H9 (cell line): ENCODE results near the gene CREBRF. TPM values are rescaled to one million over a fixed set of nuclear protein-coding genes. Genes with fewer than 3 reads are reported as not detected.

Experiments
- DNase-seq: peaks from one replicate; pipeline ENCODE4 v3.0.0-alpha.2; 2017
- H2AFZ ChIP-seq: one replicate; pipeline ENCODE4 v1.6.1; 2013; ENCODE audit warnings: mild to moderate bottlenecking, low read length, control low read depth, moderate library complexity
- H2AK5ac ChIP-seq: 2 replicates; pipeline ENCODE4 v1.6.1; 2013; ENCODE audit warnings: low read length, control low read depth, mixed read lengths; ENCODE audit not compliant: insufficient read length
- H2BK120ac ChIP-seq: one replicate; pipeline ENCODE4 v1.6.1; 2013; ENCODE audit warnings: low read depth, mild to moderate bottlenecking, low read length, control low read depth, inconsistent platforms; ENCODE audit not compliant: poor library complexity, severe bottlenecking
- H2BK12ac ChIP-seq: 2 replicates; pipeline ENCODE4 v1.6.1; 2013; ENCODE audit warnings: low read length, control low read depth, mixed read lengths, low read depth; ENCODE audit not compliant: insufficient read length
- H2BK15ac ChIP-seq: 2 replicates; pipeline ENCODE4 v1.6.1; 2013; ENCODE audit warnings: low read depth, low read length, control low read depth
- H2BK20ac ChIP-seq: one replicate; pipeline ENCODE4 v1.6.1; 2013; ENCODE audit warnings: low read depth, mild to moderate bottlenecking, low read length, control low read depth, inconsistent platforms; ENCODE audit not compliant: poor library complexity, severe bottlenecking
- H2BK5ac ChIP-seq: 2 replicates; pipeline ENCODE4 v1.6.1; 2013; ENCODE audit warnings: low read length, control low read depth, mixed read lengths; ENCODE audit not compliant: insufficient read length
- H3K14ac ChIP-seq: 2 replicates; pipeline ENCODE4 v1.6.1; 2013; ENCODE audit warnings: low read length, control low read depth; ENCODE audit not compliant: insufficient read depth
- H3K18ac ChIP-seq: 2 replicates; pipeline ENCODE4 v1.6.1; 2013; ENCODE audit warnings: low read depth, mild to moderate bottlenecking, mixed read lengths, low read length, control low read depth; ENCODE audit not compliant: insufficient read length
- H3K23ac ChIP-seq: 2 replicates; pipeline ENCODE4 v1.6.1; 2013; ENCODE audit warnings: low read length, control low read depth, mixed read lengths, low read depth; ENCODE audit not compliant: insufficient read length
- H3K23me2 ChIP-seq: 2 replicates; pipeline ENCODE4 v1.6.1; 2013; ENCODE audit warnings: low read depth, mild to moderate bottlenecking, mixed read lengths, low read length, control low read depth; ENCODE audit not compliant: insufficient read length, poor library complexity, severe bottlenecking
- H3K27ac ChIP-seq: 2 replicates; pipeline ENCODE4 v1.5.1; 2013; ENCODE audit warnings: low read length, control low read depth, mixed read lengths, low read depth; ENCODE audit not compliant: insufficient read length
- H3K27me3 ChIP-seq: 2 replicates; pipeline ENCODE4 v1.6.1; 2013; ENCODE audit warnings: low read length, control low read depth, inconsistent platforms; ENCODE audit not compliant: insufficient read depth
- H3K4ac ChIP-seq: 2 replicates; pipeline ENCODE4 v1.6.1; 2013; ENCODE audit warnings: low read depth, mild to moderate bottlenecking, control low read depth, inconsistent platforms, low read length, moderate library complexity
- H3K4me1 ChIP-seq: 2 replicates; pipeline ENCODE4 v1.6.1; 2013; ENCODE audit warnings: low read length, control low read depth, inconsistent platforms; ENCODE audit not compliant: insufficient read depth
- H3K4me2 ChIP-seq: 2 replicates; pipeline ENCODE4 v1.6.1; 2013; ENCODE audit warnings: low read length, control low read depth, mixed read lengths; ENCODE audit not compliant: insufficient read length, insufficient read depth
- H3K56ac ChIP-seq: 2 replicates; pipeline ENCODE4 v1.6.1; 2013; ENCODE audit warnings: low read depth, mild to moderate bottlenecking, mixed read lengths, low read length, control low read depth; ENCODE audit not compliant: insufficient read length
- H3K79me1 ChIP-seq: 2 replicates; pipeline ENCODE4 v1.6.1; 2013; ENCODE audit warnings: low read depth, mild to moderate bottlenecking, moderate library complexity, low read length, control low read depth, inconsistent platforms; ENCODE audit not compliant: insufficient read depth, poor library complexity, severe bottlenecking
- H3K79me2 ChIP-seq: 2 replicates; pipeline ENCODE4 v1.6.1; 2013; ENCODE audit warnings: low read length, control low read depth, inconsistent platforms; ENCODE audit not compliant: insufficient read depth
- H3K9ac ChIP-seq: 2 replicates; pipeline ENCODE4 v1.6.1; 2013; ENCODE audit warnings: low read length, control low read depth, mixed read lengths; ENCODE audit not compliant: insufficient read length; ENCODE audit errors: extremely low read depth
- H3K9me3 ChIP-seq: one replicate; pipeline ENCODE4 v1.6.1; 2013; ENCODE audit warnings: low read depth, low read length, inconsistent platforms; ENCODE audit not compliant: control insufficient read depth
- H3T11ph ChIP-seq: one replicate; pipeline ENCODE4 v1.6.1; 2013; ENCODE audit warnings: mild to moderate bottlenecking, low read length, control low read depth, inconsistent platforms
- H4K20me1 ChIP-seq: one replicate; pipeline ENCODE4 v1.6.1; 2013; ENCODE audit not compliant: control insufficient read depth, insufficient read length, insufficient read depth
- H4K5ac ChIP-seq: 2 replicates; pipeline ENCODE4 v1.6.1; 2013; ENCODE audit warnings: low read depth, mild to moderate bottlenecking, mixed read lengths, low read length, control low read depth; ENCODE audit not compliant: insufficient read length
- H4K8ac ChIP-seq: replicated peaks from 2 replicates; pipeline ENCODE4 v1.6.1; 2013; ENCODE audit warnings: low read length, control low read depth, mixed read lengths, low read depth; ENCODE audit not compliant: insufficient read length
- H4K91ac ChIP-seq: 2 replicates; pipeline ENCODE4 v1.6.1; 2013; ENCODE audit warnings: low read depth, mild to moderate bottlenecking, moderate library complexity, mixed read lengths, low read length, control low read depth; ENCODE audit not compliant: insufficient read length
- H3K27ac Mint-ChIP-seq, 3 experiments: 2 replicates in 2 of 3; 3 replicates in 1 of 3; pipeline ENCODE4 v1.8.0; 2020 to 2021; ENCODE audit warnings: mixed read lengths in 3 of 3, mild to moderate bottlenecking in 1 of 3, moderate library complexity in 1 of 3
- H3K27me3 Mint-ChIP-seq: 2 replicates; pipeline ENCODE4 v1.8.0; 2021; ENCODE audit warnings: low read depth, mild to moderate bottlenecking, moderate library complexity, mixed read lengths
- H3K36me3 Mint-ChIP-seq, 3 experiments: 2 replicates in 2 of 3; 3 replicates in 1 of 3; pipeline ENCODE4 v1.8.0; 2020 to 2021; ENCODE audit warnings: low read depth in 3 of 3, mixed read lengths in 3 of 3; ENCODE audit not compliant: insufficient read depth in 1 of 3
- H3K4me1 Mint-ChIP-seq, 2 experiments: 2 replicates each; pipeline ENCODE4 v1.8.0; 2020; ENCODE audit warnings: mixed read lengths in 2 of 2
- H3K4me3 Mint-ChIP-seq, 2 experiments: 2 replicates in 1 of 2; 3 replicates in 1 of 2; pipeline ENCODE4 v1.8.0; 2020 to 2021; ENCODE audit warnings: mild to moderate bottlenecking in 2 of 2, mixed read lengths in 2 of 2, moderate library complexity in 1 of 2
- H3K9me3 Mint-ChIP-seq, 2 experiments: 2 replicates in 1 of 2; 3 replicates in 1 of 2; pipeline ENCODE4 v1.8.0; 2020; ENCODE audit warnings: mild to moderate bottlenecking in 2 of 2, mixed read lengths in 2 of 2, moderate library complexity in 1 of 2
- WGBS: extraction: QIAGEN DNeasy Blood & Tissue Kit; methylation state at CpG from one replicate; pipeline ENCODE4 v1.1.7; 2013; ENCODE audit warnings: missing lambda C conversion rate, low lambda C conversion rate, mixed read lengths; ENCODE audit not compliant: insufficient read length; ENCODE audit errors: extremely low coverage; 5-methylcytosine and 5-hydroxymethylcytosine counted together
- total RNA-seq: library from RNA; stranded (reverse); gene quantifications from 2 replicates; pipeline ENCODE4 v1.2.1, GENCODE V29; 2021
- TF ChIP-seq, protein P1 (sequence below): fragments of 200-600 bp; sonication (generic); conservative IDR thresholded peaks from 3 replicates; pipeline ENCODE4 v1.8.0; 2021; ENCODE audit warnings: antibody characterized with exemption, mild to moderate bottlenecking

Gene CREBRF
- total RNA-seq, 1 experiment from 2014 or later, result 2.7 TPM

GRCh38 chr5:173119719-173120118, 63.6 kb downstream of the CREBRF start:
- Histone ChIP-seq H2BK12ac (no peak overlapping the region), H3K27me3 (no peaks in the 10 kb centered on the region), H3K14ac (no peak overlapping the region), H3K4ac (no peak overlapping the region), H3T11ph (no peak overlapping the region), H2BK120ac (no peak overlapping the region), H3K18ac (no peak overlapping the region), H2AK5ac (no peak overlapping the region), H3K4me2 (no peak overlapping the region), H3K9me3 (no peaks in the 10 kb centered on the region), H2BK15ac (no peak overlapping the region), H4K20me1 (no peaks in the 10 kb centered on the region), H3K79me1 (no peaks in the 10 kb centered on the region), H2AFZ (no peak overlapping the region), H3K23me2 (no peaks in the 10 kb centered on the region), H3K9ac (no peak overlapping the region), H4K5ac (no peak overlapping the region), H3K79me2 (no peaks in the 10 kb centered on the region), H3K23ac (no peak overlapping the region), H2BK5ac (no peak overlapping the region), H2BK20ac (no peak overlapping the region), H3K56ac (no peak overlapping the region), H4K91ac (no peak overlapping the region), H3K27ac (no peak overlapping the region), H4K8ac (no peak overlapping the region), H3K4me1 (no peaks in the 10 kb centered on the region)
- Mint-ChIP-seq H3K27ac (no peak overlapping the region), H3K36me3 (no peaks in the 10 kb centered on the region), H3K27me3 (no peaks in the 10 kb centered on the region), H3K4me1 (peaks cover 0 to under 1% of the 10 kb centered on the region in 2 experiments; a peak in 1 of 4 replicates), H3K4me3 (no peak overlapping the region), H3K9me3 (peaks cover 2 to 6% of the 10 kb centered on the region in 2 experiments; a peak in 3 of 5 replicates)
- no CpG with 5 or more reads among the region's 1 CpG for WGBS
- TF ChIP-seq, protein P1, sequence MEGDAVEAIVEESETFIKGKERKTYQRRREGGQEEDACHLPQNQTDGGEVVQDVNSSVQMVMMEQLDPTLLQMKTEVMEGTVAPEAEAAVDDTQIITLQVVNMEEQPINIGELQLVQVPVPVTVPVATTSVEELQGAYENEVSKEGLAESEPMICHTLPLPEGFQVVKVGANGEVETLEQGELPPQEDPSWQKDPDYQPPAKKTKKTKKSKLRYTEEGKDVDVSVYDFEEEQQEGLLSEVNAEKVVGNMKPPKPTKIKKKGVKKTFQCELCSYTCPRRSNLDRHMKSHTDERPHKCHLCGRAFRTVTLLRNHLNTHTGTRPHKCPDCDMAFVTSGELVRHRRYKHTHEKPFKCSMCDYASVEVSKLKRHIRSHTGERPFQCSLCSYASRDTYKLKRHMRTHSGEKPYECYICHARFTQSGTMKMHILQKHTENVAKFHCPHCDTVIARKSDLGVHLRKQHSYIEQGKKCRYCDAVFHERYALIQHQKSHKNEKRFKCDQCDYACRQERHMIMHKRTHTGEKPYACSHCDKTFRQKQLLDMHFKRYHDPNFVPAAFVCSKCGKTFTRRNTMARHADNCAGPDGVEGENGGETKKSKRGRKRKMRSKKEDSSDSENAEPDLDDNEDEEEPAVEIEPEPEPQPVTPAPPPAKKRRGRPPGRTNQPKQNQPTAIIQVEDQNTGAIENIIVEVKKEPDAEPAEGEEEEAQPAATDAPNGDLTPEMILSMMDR, result no peak
- no peak for DNase-seq
